ENCODE measurements around the gene LMNA.
A peak's percentile ranks its signal among the peaks of the same experiment; 100 is the strongest.

Gene LMNA

GRCh38 chr1:156081917-156082308 lies 32.6 kb upstream of the LMNA start:
- H3K4me3 ChIP-seq (ENCODE audit: low read depth, low read length), result peak overlapping the region; percentile 88
- no peaks in the 10 kb centered on the region for H3K9me3 ChIP-seq (ENCODE audit: control insufficient read depth, insufficient read depth, low read length)
- peak overlapping the region; percentile 75 for H3K9ac ChIP-seq (ENCODE audit: low read depth, low read length)
- peaks cover 43% of the 10 kb centered on the region for H3K4me1 ChIP-seq (ENCODE audit: control insufficient read depth, insufficient read depth, low read length)
- H3K27me3 ChIP-seq (ENCODE audit: control insufficient read depth, insufficient read depth, low read length), result no peaks in the 10 kb centered on the region
- H3K36me3 ChIP-seq (ENCODE audit: control insufficient read depth, insufficient read depth, low read length), result peaks cover 17% of the 10 kb centered on the region
- peak overlapping the region; percentile 98 for H3K27ac ChIP-seq (ENCODE audit: low read depth, low read length)

- Histone ChIP-seq H3K27ac (ENCODE audit: low read depth, low read length) (peak within 1 kb of the TSS; percentile 98), H3K4me3 (ENCODE audit: low read depth, low read length) (peak within 1 kb of the TSS; percentile 88), H3K36me3 (ENCODE audit: control insufficient read depth, insufficient read depth, low read length) (peaks cover 11% of the 10 kb centered on the region), H3K27me3 (ENCODE audit: control insufficient read depth, insufficient read depth, low read length) (no peaks in the 10 kb centered on the region), H3K9ac (ENCODE audit: low read depth, low read length) (peak within 1 kb of the TSS; percentile 81), H3K9me3 (ENCODE audit: control insufficient read depth, insufficient read depth, low read length) (no peaks in the 10 kb centered on the region), H3K4me1 (ENCODE audit: control insufficient read depth, insufficient read depth, low read length) (peaks cover 37% of the 10 kb centered on the region)
These were observed 32.0 kb upstream of the LMNA start, which contains the start of gene MEX3A for GRCh38 chr1:156082309-156083091. MEX3A (minus strand) TSS chr1:156082465; CDS start chr1:156081998, 467 bp downstream.

- Histone ChIP-seq H3K36me3 (ENCODE audit: control insufficient read depth, insufficient read depth, low read length) (peaks cover 8% of the 10 kb centered on the region), H3K27me3 (ENCODE audit: control insufficient read depth, insufficient read depth, low read length) (no peaks in the 10 kb centered on the region), H3K4me3 (ENCODE audit: low read depth, low read length) (peak overlapping the region; percentile 88), H3K4me1 (ENCODE audit: control insufficient read depth, insufficient read depth, low read length) (peaks cover 23% of the 10 kb centered on the region), H3K9me3 (ENCODE audit: control insufficient read depth, insufficient read depth, low read length) (no peaks in the 10 kb centered on the region), H3K27ac (ENCODE audit: low read depth, low read length) (peak overlapping the region; percentile 78), H3K9ac (ENCODE audit: low read depth, low read length) (no peak overlapping the region)
These were observed 30.4 kb upstream of the LMNA start for GRCh38 chr1:156083800-156084790.

- H3K27ac ChIP-seq (ENCODE audit: low read depth, low read length), result peak overlapping the region; percentile 51
- no peak overlapping the region for H3K4me3 ChIP-seq (ENCODE audit: low read depth, low read length)
- H3K36me3 ChIP-seq (ENCODE audit: control insufficient read depth, insufficient read depth, low read length), result 0 out of 2 replicates have a peak, but pooled peaks cover 2% of the 10 kb centered on the region
- no peak overlapping the region for H3K9ac ChIP-seq (ENCODE audit: low read depth, low read length)
- no peaks in the 10 kb centered on the region for H3K27me3 ChIP-seq (ENCODE audit: control insufficient read depth, insufficient read depth, low read length)
- peaks cover 21% of the 10 kb centered on the region for H3K4me1 ChIP-seq (ENCODE audit: control insufficient read depth, insufficient read depth, low read length)
- H3K9me3 ChIP-seq (ENCODE audit: control insufficient read depth, insufficient read depth, low read length), result no peaks in the 10 kb centered on the region
These were observed 28.3 kb upstream of the LMNA start for GRCh38 chr1:156086256-156086662.

- Histone ChIP-seq H3K4me1 (ENCODE audit: control insufficient read depth, insufficient read depth, low read length) (peaks cover 16% of the 10 kb centered on the region), H3K4me3 (ENCODE audit: low read depth, low read length) (no peak overlapping the region), H3K9me3 (ENCODE audit: control insufficient read depth, insufficient read depth, low read length) (no peaks in the 10 kb centered on the region), H3K9ac (ENCODE audit: low read depth, low read length) (no peak overlapping the region), H3K36me3 (ENCODE audit: control insufficient read depth, insufficient read depth, low read length) (peaks cover 14% of the 10 kb centered on the region), H3K27ac (ENCODE audit: low read depth, low read length) (no peak overlapping the region), H3K27me3 (ENCODE audit: control insufficient read depth, insufficient read depth, low read length) (no peaks in the 10 kb centered on the region)
These were observed 24.8 kb upstream of the LMNA start for GRCh38 chr1:156089704-156090103.

GRCh38 chr1:156090138-156090839 lies 24.2 kb upstream of the LMNA start:
- Histone ChIP-seq H3K9me3 (ENCODE audit: control insufficient read depth, insufficient read depth, low read length) (no peaks in the 10 kb centered on the region), H3K4me1 (ENCODE audit: control insufficient read depth, insufficient read depth, low read length) (peaks cover 11% of the 10 kb centered on the region; the same call in 1 of the 2 replicates), H3K36me3 (ENCODE audit: control insufficient read depth, insufficient read depth, low read length) (peaks cover 13% of the 10 kb centered on the region), H3K27ac (ENCODE audit: low read depth, low read length) (no peak overlapping the region), H3K4me3 (ENCODE audit: low read depth, low read length) (no peak overlapping the region), H3K27me3 (ENCODE audit: control insufficient read depth, insufficient read depth, low read length) (no peaks in the 10 kb centered on the region), H3K9ac (ENCODE audit: low read depth, low read length) (no peak overlapping the region)

GRCh38 chr1:156090840-156091188 lies 23.7 kb upstream of the LMNA start:
- no peak overlapping the region for H3K9ac ChIP-seq (ENCODE audit: low read depth, low read length)
- no peak overlapping the region for H3K4me3 ChIP-seq (ENCODE audit: low read depth, low read length)
- H3K4me1 ChIP-seq (ENCODE audit: control insufficient read depth, insufficient read depth, low read length), result peaks cover 11% of the 10 kb centered on the region; the same call in 1 of the 2 replicates
- no peaks in the 10 kb centered on the region for H3K27me3 ChIP-seq (ENCODE audit: control insufficient read depth, insufficient read depth, low read length)
- peaks cover 11% of the 10 kb centered on the region for H3K36me3 ChIP-seq (ENCODE audit: control insufficient read depth, insufficient read depth, low read length)
- peak overlapping the region; percentile 48 for H3K27ac ChIP-seq (ENCODE audit: low read depth, low read length)
- no peaks in the 10 kb centered on the region for H3K9me3 ChIP-seq (ENCODE audit: control insufficient read depth, insufficient read depth, low read length)

GRCh38 chr1:156091610-156092009 lies 22.9 kb upstream of the LMNA start:
- no peaks in the 10 kb centered on the region for H3K27me3 ChIP-seq (ENCODE audit: control insufficient read depth, insufficient read depth, low read length)
- no peak overlapping the region for H3K27ac ChIP-seq (ENCODE audit: low read depth, low read length)
- H3K4me3 ChIP-seq (ENCODE audit: low read depth, low read length), result no peak overlapping the region
- peaks cover 11% of the 10 kb centered on the region for H3K36me3 ChIP-seq (ENCODE audit: control insufficient read depth, insufficient read depth, low read length)
- no peak overlapping the region for H3K9ac ChIP-seq (ENCODE audit: low read depth, low read length)
- H3K4me1 ChIP-seq (ENCODE audit: control insufficient read depth, insufficient read depth, low read length), result 0 out of 2 replicates have a peak, but pooled peaks cover 6% of the 10 kb centered on the region
- H3K9me3 ChIP-seq (ENCODE audit: control insufficient read depth, insufficient read depth, low read length), result no peaks in the 10 kb centered on the region

- H3K27me3 ChIP-seq (ENCODE audit: control insufficient read depth, insufficient read depth, low read length), result no peaks in the 10 kb centered on the region
- no peaks in the 10 kb centered on the region for H3K9me3 ChIP-seq (ENCODE audit: control insufficient read depth, insufficient read depth, low read length)
- H3K4me3 ChIP-seq (ENCODE audit: low read depth, low read length), result no peak overlapping the region
- H3K36me3 ChIP-seq (ENCODE audit: control insufficient read depth, insufficient read depth, low read length), result peaks cover 11% of the 10 kb centered on the region
- H3K9ac ChIP-seq (ENCODE audit: low read depth, low read length), result no peak overlapping the region
- H3K27ac ChIP-seq (ENCODE audit: low read depth, low read length), result peak overlapping the region; percentile 23
- peaks cover 4% of the 10 kb centered on the region; the same call in 1 of the 2 replicates for H3K4me1 ChIP-seq (ENCODE audit: control insufficient read depth, insufficient read depth, low read length)
These were observed 18.5 kb upstream of the LMNA start for GRCh38 chr1:156095906-156096508.

Data from HUES48 (cell line).